Measurements from ENCODE around the gene ADGRL3.

The ADGRL3 gene

DNA sequence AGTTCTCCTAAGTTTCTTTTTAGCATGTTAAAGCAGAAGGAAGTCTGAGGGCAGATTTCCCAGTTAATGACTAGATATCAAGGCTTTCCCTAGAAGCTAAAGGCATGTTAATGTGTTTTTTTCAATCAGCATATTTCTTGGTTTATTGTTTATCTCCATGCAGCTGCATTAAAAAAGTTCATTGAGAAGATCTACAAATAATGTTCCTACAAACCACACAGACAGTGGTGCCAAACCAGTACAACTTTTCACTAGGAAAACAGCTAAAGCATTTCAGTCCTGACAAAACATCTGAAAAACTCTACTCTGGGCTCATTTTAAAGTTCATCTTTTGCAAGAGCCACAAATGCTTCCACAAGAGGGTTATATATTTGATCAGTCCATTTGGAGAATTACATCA is 320.0 kb downstream of the ADGRL3 start:
- in situ Hi-C loops (cut with HindIII; ENCODE audit: low sequenced_read_pairs), result no loop called here
- TF ChIP-seq, protein P1, sequence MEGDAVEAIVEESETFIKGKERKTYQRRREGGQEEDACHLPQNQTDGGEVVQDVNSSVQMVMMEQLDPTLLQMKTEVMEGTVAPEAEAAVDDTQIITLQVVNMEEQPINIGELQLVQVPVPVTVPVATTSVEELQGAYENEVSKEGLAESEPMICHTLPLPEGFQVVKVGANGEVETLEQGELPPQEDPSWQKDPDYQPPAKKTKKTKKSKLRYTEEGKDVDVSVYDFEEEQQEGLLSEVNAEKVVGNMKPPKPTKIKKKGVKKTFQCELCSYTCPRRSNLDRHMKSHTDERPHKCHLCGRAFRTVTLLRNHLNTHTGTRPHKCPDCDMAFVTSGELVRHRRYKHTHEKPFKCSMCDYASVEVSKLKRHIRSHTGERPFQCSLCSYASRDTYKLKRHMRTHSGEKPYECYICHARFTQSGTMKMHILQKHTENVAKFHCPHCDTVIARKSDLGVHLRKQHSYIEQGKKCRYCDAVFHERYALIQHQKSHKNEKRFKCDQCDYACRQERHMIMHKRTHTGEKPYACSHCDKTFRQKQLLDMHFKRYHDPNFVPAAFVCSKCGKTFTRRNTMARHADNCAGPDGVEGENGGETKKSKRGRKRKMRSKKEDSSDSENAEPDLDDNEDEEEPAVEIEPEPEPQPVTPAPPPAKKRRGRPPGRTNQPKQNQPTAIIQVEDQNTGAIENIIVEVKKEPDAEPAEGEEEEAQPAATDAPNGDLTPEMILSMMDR (IDR thresholded peaks at IDR 0.05; ENCODE audit: low read depth, low read length, missing control alignments), result no peak
- H3K4me3 ChIP-seq (ENCODE audit: low read depth, low read length), result no peak overlapping the region
- DNase-seq (ENCODE audit: low read depth), result peak; percentile 31

DNA sequence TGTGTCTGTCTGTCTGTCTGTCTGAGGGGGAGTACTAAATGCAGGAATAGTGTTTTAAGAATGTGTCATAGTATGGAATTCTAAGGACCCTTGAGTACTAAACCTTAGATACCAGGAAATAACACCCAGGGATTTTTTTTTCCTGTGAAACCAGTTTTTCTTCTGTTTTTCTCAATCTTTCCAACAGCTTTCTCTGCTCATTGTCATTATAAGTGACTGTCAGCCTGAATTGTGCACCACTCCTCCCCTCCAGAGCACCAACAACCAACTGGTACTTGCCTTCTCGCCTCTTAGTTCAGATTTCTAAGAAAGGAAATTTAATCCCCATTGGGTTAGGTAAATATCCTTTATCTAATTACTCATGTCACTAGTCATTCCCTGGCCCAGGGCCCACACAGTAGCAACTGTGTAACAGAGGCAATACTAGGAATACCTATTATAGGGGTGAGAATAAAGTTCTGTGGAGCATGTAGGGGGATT is 320.6 kb downstream of the ADGRL3 start:
- H3K4me3 ChIP-seq (ENCODE audit: low read depth, low read length), result no peak overlapping the region
- in situ Hi-C loops (cut with HindIII; ENCODE audit: low sequenced_read_pairs), result no loop called here
- TF ChIP-seq, protein P1 (IDR thresholded peaks at IDR 0.05; ENCODE audit: low read depth, low read length, missing control alignments), result no peak
- peak; percentile 12 for DNase-seq (ENCODE audit: low read depth)

DNA sequence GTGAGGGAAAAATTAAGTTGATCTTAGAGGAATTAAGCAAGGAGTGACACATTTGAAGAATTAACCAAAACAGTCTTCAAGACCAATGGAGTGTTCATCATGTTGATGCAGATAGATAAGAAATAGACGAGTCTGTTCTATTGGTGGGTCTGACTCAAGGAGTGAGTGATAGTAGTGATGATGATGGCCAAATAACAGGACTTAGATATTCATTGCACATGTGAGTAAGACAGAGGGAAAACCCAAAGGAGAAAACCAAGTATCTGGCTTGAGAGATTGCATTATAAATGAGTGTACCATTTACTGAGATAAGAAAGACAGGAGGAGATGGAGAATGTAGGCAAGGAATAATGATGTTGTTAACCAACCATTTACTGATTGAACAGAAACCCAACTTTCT is 321.3 kb downstream of the ADGRL3 start:
- H3K4me3 ChIP-seq (ENCODE audit: low read depth, low read length), result no peak overlapping the region
- TF ChIP-seq, protein P1 (IDR thresholded peaks at IDR 0.05; ENCODE audit: low read depth, low read length, missing control alignments), result no peak
- no peak for DNase-seq (ENCODE audit: low read depth)
- in situ Hi-C loops (cut with HindIII; ENCODE audit: low sequenced_read_pairs), result no loop called here

DNA sequence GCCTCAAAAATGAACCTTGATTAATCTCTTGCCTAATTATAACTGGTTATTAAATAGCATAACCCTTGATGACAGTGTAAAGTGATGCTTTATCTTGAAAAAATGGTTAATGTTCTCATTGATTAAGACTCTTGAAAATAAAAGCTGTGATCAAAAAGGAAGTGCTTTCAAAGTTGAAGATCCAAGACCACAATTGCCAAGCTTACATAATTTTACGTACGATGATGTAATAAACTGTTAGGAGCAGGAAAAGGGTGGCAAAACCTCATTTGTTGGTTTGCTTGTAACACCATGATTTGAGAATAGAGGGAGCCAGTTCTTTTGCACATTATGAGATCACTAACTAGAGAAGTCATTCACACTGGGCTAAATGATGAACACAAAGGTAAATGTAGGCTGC is 322.2 kb downstream of the ADGRL3 start:
- in situ Hi-C loops (cut with HindIII; ENCODE audit: low sequenced_read_pairs), result no loop called here
- no peak for DNase-seq (ENCODE audit: low read depth)
- TF ChIP-seq, protein P1 (IDR thresholded peaks at IDR 0.05; ENCODE audit: low read depth, low read length, missing control alignments), result no peak
- H3K4me3 ChIP-seq (ENCODE audit: low read depth, low read length), result no peak overlapping the region

DNA sequence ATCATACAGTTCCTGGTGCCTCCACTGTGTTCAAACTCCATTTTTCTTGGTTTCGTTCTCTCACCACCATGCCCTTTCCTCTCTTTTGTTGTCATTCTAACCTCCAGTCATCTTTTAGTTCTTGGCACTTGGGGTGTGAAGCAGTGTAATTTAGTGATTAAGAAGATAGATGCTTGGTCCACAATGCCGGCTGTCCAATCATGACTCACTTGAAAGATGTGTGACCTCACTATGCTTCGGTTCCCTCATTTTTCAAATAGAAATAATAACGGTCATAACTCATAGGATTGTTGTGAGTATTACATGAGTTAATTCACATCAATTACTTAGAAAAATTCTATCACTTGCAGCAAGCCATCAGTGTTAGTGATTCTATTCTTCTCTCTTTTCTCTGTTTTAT is 327.8 kb downstream of the ADGRL3 start:
- no peak for DNase-seq (ENCODE audit: low read depth)
- TF ChIP-seq, protein P1 (IDR thresholded peaks at IDR 0.05; ENCODE audit: low read depth, low read length, missing control alignments), result no peak
- no peak overlapping the region for H3K4me3 ChIP-seq (ENCODE audit: low read depth, low read length)
- in situ Hi-C loops (cut with HindIII; ENCODE audit: low sequenced_read_pairs), result no loop called here

DNA sequence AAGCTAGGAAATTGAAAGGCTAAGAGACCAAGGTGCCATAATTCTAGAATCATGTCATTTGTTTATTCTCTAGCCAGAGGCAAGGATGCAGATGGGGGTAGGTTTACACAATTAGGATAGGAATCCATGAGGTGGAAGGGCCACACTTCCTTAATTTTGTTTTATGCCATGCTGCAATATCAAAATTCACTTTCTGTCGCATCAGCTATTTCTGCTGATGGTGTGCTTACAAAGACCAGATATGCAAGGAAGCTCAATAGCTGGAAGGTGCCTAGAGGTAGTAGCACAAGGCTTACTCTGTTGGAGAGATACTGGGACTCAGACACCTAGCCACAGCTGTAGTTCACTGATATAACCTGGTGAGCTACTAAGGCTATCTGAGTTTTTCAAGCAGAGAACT is 328.5 kb downstream of the ADGRL3 start:
- TF ChIP-seq, protein P1 (IDR thresholded peaks at IDR 0.05; ENCODE audit: low read depth, low read length, missing control alignments), result no peak
- DNase-seq (ENCODE audit: low read depth), result no peak
- in situ Hi-C loops (cut with HindIII; ENCODE audit: low sequenced_read_pairs), result no loop called here
- no peak overlapping the region for H3K4me3 ChIP-seq (ENCODE audit: low read depth, low read length)

DNA sequence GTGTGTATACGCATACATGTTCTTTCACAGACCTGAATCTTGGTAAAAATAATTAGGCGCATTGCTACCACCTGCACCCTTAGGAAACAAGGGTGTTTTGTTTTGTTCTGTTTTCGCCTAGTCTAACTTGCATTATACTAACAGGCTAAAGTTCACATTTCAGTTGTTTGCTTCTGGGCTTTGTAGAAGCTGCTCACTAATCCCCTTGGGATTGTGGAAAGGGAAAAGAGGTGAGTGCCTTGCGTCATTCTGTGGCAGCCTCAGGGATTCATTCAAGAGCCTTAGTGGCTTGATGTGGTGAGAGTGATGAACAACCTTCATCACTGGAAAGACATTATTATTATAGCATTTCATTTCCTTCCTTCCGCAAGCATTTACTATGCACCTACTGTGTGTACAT is 331.1 kb downstream of the ADGRL3 start:
- in situ Hi-C loops (cut with HindIII; ENCODE audit: low sequenced_read_pairs), result no loop called here
- no peak overlapping the region for H3K4me3 ChIP-seq (ENCODE audit: low read depth, low read length)
- no peak for DNase-seq (ENCODE audit: low read depth)
- TF ChIP-seq, protein P1 (IDR thresholded peaks at IDR 0.05; ENCODE audit: low read depth, low read length, missing control alignments), result no peak
